ENCODE results near the gene TOMM40L.
"Not testable (repeated sequence)": the region's sequence is repeated elsewhere in the genome, so short reads cannot be mapped to it uniquely, and the experiment has no call there.

DNA sequence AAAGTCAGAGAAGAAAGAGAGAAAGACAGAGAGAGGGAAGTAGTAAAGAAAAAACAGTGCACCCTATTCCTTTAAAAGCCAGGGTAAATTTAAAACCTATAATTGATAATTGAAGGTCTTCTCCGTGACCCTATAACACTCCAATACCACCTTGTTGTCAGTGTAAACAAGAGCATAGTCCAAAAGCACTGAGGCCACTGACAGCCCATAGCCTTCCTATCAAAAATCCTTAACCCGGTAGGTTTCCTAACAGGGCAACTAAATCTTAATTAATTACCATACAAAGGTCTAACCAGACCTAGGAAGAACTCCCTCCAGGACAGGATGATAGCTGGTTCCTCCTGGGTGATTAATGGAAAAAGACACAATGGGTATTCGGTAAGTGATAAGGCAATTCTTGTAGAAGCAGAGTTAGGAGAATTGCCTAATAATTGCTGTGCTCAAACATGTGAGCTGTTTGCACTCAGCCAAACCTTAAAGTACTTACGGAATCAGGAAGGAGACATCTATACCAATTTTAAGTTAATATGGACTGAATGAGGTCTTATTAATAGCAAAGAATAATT, 30.2 kb downstream of the TOMM40L start:
- TF ChIP-seq POLR2A (IDR thresholded peaks at IDR 0.05) = not testable (repeated sequence)
- TF ChIP-seq, protein P1, sequence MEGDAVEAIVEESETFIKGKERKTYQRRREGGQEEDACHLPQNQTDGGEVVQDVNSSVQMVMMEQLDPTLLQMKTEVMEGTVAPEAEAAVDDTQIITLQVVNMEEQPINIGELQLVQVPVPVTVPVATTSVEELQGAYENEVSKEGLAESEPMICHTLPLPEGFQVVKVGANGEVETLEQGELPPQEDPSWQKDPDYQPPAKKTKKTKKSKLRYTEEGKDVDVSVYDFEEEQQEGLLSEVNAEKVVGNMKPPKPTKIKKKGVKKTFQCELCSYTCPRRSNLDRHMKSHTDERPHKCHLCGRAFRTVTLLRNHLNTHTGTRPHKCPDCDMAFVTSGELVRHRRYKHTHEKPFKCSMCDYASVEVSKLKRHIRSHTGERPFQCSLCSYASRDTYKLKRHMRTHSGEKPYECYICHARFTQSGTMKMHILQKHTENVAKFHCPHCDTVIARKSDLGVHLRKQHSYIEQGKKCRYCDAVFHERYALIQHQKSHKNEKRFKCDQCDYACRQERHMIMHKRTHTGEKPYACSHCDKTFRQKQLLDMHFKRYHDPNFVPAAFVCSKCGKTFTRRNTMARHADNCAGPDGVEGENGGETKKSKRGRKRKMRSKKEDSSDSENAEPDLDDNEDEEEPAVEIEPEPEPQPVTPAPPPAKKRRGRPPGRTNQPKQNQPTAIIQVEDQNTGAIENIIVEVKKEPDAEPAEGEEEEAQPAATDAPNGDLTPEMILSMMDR (IDR thresholded peaks at IDR 0.05) = not testable (repeated sequence)

All from uterus (tissue), 2 donors.